WTC11 (cell line): ENCODE measurements around the gene ZCCHC14. TPM values are rescaled to one million over a fixed set of nuclear protein-coding genes. Genes with fewer than 3 reads are reported as not detected.
"Not testable (repeated sequence)": the region's sequence is repeated elsewhere in the genome, so short reads cannot be mapped to it uniquely, and the experiment has no call there.

Source experiments
- ATAC-seq: fragments of 200-7000 bp; cut with Tn5 transposase; 2 replicates; pipeline ENCODE4 v1.10.0; 2021; ENCODE audit warnings: mild to moderate bottlenecking, moderate library complexity
- CTCF ChIA-PET: fragments of 300-600 bp; sonication (Branson Sonifier 250); formaldehyde crosslinking; loops from one replicate; lab custom pipeline; 2021; ENCODE audit warnings: antibody characterized with exemption; lab: Charles Lee
- POLR2A ChIA-PET: fragments of 350-600 bp; sonication (Branson Sonifier 250); formaldehyde crosslinking; loops from one replicate; lab custom pipeline; 2021; ENCODE audit warnings: antibody characterized with exemption; lab: Charles Lee
- DNase-seq: peaks from one replicate; pipeline ENCODE4 v3.0.0; 2021; ENCODE audit warnings: low spot score
- H3K27ac Mint-ChIP-seq: 2 replicates; pipeline ENCODE4 v1.8.0; 2021; ENCODE audit warnings: mixed read lengths
- H3K27me3 Mint-ChIP-seq: 2 replicates; pipeline ENCODE4 v1.8.0; 2021; ENCODE audit warnings: low read depth, mild to moderate bottlenecking, moderate library complexity, mixed read lengths
- H3K36me3 Mint-ChIP-seq: 2 replicates; pipeline ENCODE4 v1.8.0; 2021; ENCODE audit warnings: mixed read lengths
- H3K4me1 Mint-ChIP-seq: 2 replicates; pipeline ENCODE4 v1.8.0; 2022; ENCODE audit warnings: mixed read lengths
- H3K4me3 Mint-ChIP-seq: 2 replicates; pipeline ENCODE4 v1.8.0; 2021; ENCODE audit warnings: mild to moderate bottlenecking, moderate library complexity, mixed read lengths
- H3K9me3 Mint-ChIP-seq: 2 replicates; pipeline ENCODE4 v1.8.0; 2021; ENCODE audit warnings: mixed read lengths
- ATF2 ChIP-seq: sonication (generic); formaldehyde crosslinking; IDR thresholded peaks from 2 replicates; pipeline ENCODE4 v1.8.1; 2022; ENCODE audit warnings: low read depth, missing genetic modification reagents, borderline replicate concordance
- CREB1 ChIP-seq: sonication (generic); formaldehyde crosslinking; IDR thresholded peaks from 2 replicates; pipeline ENCODE4 v1.8.0; 2023; ENCODE audit warnings: mild to moderate bottlenecking, missing genetic modification reagents
- ELF4 ChIP-seq: sonication (generic); formaldehyde crosslinking; IDR thresholded peaks from 2 replicates; pipeline ENCODE4 v1.8.1; 2022; ENCODE audit warnings: low read depth, mild to moderate bottlenecking, moderate library complexity, missing genetic modification reagents
- FOXJ3 ChIP-seq: sonication (generic); formaldehyde crosslinking; IDR thresholded peaks from 2 replicates; pipeline ENCODE4 v1.9.0; 2021; ENCODE audit warnings: missing genetic modification reagents, mild to moderate bottlenecking, borderline replicate concordance
- FOXK1 ChIP-seq: sonication (generic); formaldehyde crosslinking; IDR thresholded peaks from 2 replicates; pipeline ENCODE4 v1.8.0; 2022; ENCODE audit warnings: mild to moderate bottlenecking, moderate library complexity, missing genetic modification reagents
- GABPB1 ChIP-seq: sonication (generic); formaldehyde crosslinking; IDR thresholded peaks from 2 replicates; pipeline ENCODE4 v1.8.1; 2023; ENCODE audit warnings: mild to moderate bottlenecking, missing genetic modification reagents
- HMGXB4 ChIP-seq: sonication (generic); formaldehyde crosslinking; IDR thresholded peaks from 2 replicates; pipeline ENCODE4 v1.8.1; 2023; ENCODE audit warnings: mild to moderate bottlenecking, moderate library complexity, missing genetic modification reagents
- MAX ChIP-seq: sonication (generic); formaldehyde crosslinking; IDR thresholded peaks from 2 replicates; pipeline ENCODE4 v1.8.0; 2022; ENCODE audit warnings: mild to moderate bottlenecking, missing genetic modification reagents
- NFATC4 ChIP-seq: fragments of 250-450 bp; sonication (Bioruptor Pico); IDR thresholded peaks from 2 replicates; pipeline ENCODE4 v1.9.0; 2021; ENCODE audit warnings: mild to moderate bottlenecking
- NFYB ChIP-seq: sonication (generic); formaldehyde crosslinking; conservative IDR thresholded peaks from 2 replicates; pipeline ENCODE4 v1.8.0; 2022; ENCODE audit warnings: low read depth, missing genetic modification reagents
- SP1 ChIP-seq: sonication (generic); formaldehyde crosslinking; conservative IDR thresholded peaks from 2 replicates; pipeline ENCODE4 v1.8.1; 2022; ENCODE audit warnings: missing genetic modification reagents
- TP53 ChIP-seq: sonication (generic); formaldehyde crosslinking; IDR thresholded peaks from 2 replicates; pipeline ENCODE4 v1.8.1; 2023; ENCODE audit warnings: mild to moderate bottlenecking, missing genetic modification reagents
- USF1 ChIP-seq: sonication (generic); formaldehyde crosslinking; IDR thresholded peaks from 2 replicates; pipeline ENCODE4 v1.8.0; 2022; ENCODE audit warnings: mild to moderate bottlenecking, missing genetic modification reagents
- ZBTB21 ChIP-seq: sonication (generic); formaldehyde crosslinking; IDR thresholded peaks from 2 replicates; pipeline ENCODE4 v1.8.1; 2023; ENCODE audit warnings: mild to moderate bottlenecking, missing genetic modification reagents, borderline replicate concordance
- ZBTB43 ChIP-seq: sonication (generic); formaldehyde crosslinking; IDR thresholded peaks from 2 replicates; pipeline ENCODE4 v1.8.1; 2023; ENCODE audit warnings: mild to moderate bottlenecking, missing genetic modification reagents
- ZMAT4 ChIP-seq: fragments of 250-450 bp; sonication (Bioruptor Pico); IDR thresholded peaks from 2 replicates; pipeline ENCODE4 v1.9.0; 2021; ENCODE audit warnings: mild to moderate bottlenecking
- ZNF138 ChIP-seq: sonication (generic); formaldehyde crosslinking; conservative IDR thresholded peaks from 2 replicates; pipeline ENCODE4 v1.8.1; 2022; ENCODE audit warnings: mild to moderate bottlenecking, moderate library complexity, missing genetic modification reagents
- ZNF219 ChIP-seq: sonication (generic); formaldehyde crosslinking; IDR thresholded peaks from 2 replicates; pipeline ENCODE4 v1.8.0; 2023; ENCODE audit warnings: missing genetic modification reagents, mild to moderate bottlenecking, borderline replicate concordance
- ZNF263 ChIP-seq: sonication (generic); formaldehyde crosslinking; IDR thresholded peaks from 2 replicates; pipeline ENCODE4 v1.8.1; 2022; ENCODE audit warnings: low read depth, mild to moderate bottlenecking, moderate library complexity, missing genetic modification reagents
- ZNF281 ChIP-seq: sonication (generic); formaldehyde crosslinking; IDR thresholded peaks from 2 replicates; pipeline ENCODE4 v1.8.0; 2023; ENCODE audit warnings: mild to moderate bottlenecking, missing genetic modification reagents
- ZNF532 ChIP-seq: fragments of 250-450 bp; sonication (Bioruptor Pico); IDR thresholded peaks from 2 replicates; pipeline ENCODE4 v1.9.0; 2021; ENCODE audit warnings: mild to moderate bottlenecking, borderline replicate concordance
- total RNA-seq: library from RNA; stranded (reverse); gene quantifications from 3 replicates; pipeline ENCODE4 v1.2.3, GENCODE V29; 2021

The ZCCHC14 gene
- total RNA-seq, 1 experiment from 2014 or later, result 33.8 TPM

GRCh38 chr16:87488960-87489359 is 3.9 kb downstream of the ZCCHC14 start:
- POLR2A ChIA-PET, DNase-seq, H3K4me3 Mint-ChIP-seq, H3K36me3 Mint-ChIP-seq, H3K27me3 Mint-ChIP-seq, H3K9me3 Mint-ChIP-seq, ATAC-seq: not testable (repeated sequence)
- H3K4me1 Mint-ChIP-seq, result peaks cover 46% of the 10 kb centered on the region
- CTCF ChIA-PET, result interaction anchor here (1.1 kb wide), 1 partner anchor 82 kb away, joined by 3 read pairs; no protein-coding TSS in a partner anchor
- peak overlapping the region; percentile 8; the same call in 1 of the 2 replicates for H3K27ac Mint-ChIP-seq

GRCh38 chr16:87487361-87487924 is 5.4 kb downstream of the ZCCHC14 start:
- CTCF ChIA-PET, result interaction anchor here (0.6 to 1.7 kb wide), 4 partner anchors 26 to 98 kb away, joined by 3 to 8 read pairs (median 6); no protein-coding TSS in a partner anchor
- peaks cover 44% of the 10 kb centered on the region for H3K4me1 Mint-ChIP-seq
- no peaks in the 10 kb centered on the region for H3K36me3 Mint-ChIP-seq
- POLR2A ChIA-PET, result no interaction called here
- peak; percentile 76 for DNase-seq
- peak overlapping the region; percentile 75; the same call in 1 of the 2 replicates for H3K27ac Mint-ChIP-seq
- ATAC-seq, result peak; percentile 83
- H3K27me3 Mint-ChIP-seq, result no peaks in the 10 kb centered on the region
- H3K9me3 Mint-ChIP-seq, result no peaks in the 10 kb centered on the region
- peak overlapping the region; percentile 73 for H3K4me3 Mint-ChIP-seq
- peak; percentile 72 for TF ChIP-seq GABPB1 (CRISPR knock-in tag)
- TF ChIP-seq SP1 (CRISPR knock-in tag), result peak; percentile 51; the same call in 1 of the 2 replicates
- TF ChIP-seq CREB1 (CRISPR knock-in tag), result no peak
- TF ChIP-seq ZBTB43 (CRISPR knock-in tag), result peak; percentile 46; the same call in 1 of the 2 replicates
- TF ChIP-seq FOXJ3 (CRISPR knock-in tag), result no peak
- TF ChIP-seq ZNF138 (CRISPR knock-in tag), result no peak
- TF ChIP-seq ATF2 (CRISPR knock-in tag), result no peak
- no peak for TF ChIP-seq HMGXB4 (CRISPR knock-in tag)
- TF ChIP-seq ZNF263, result no peak
- TF ChIP-seq USF1 (CRISPR knock-in tag), result 0 out of 2 replicates have a peak, but pooled peaks have one; percentile 17
- TF ChIP-seq TP53, result no peak
- TF ChIP-seq ZBTB21 (CRISPR knock-in tag), result no peak
- TF ChIP-seq ZMAT4 (CRISPR knock-in tag), result no peak
- no peak for TF ChIP-seq ZNF532 (CRISPR knock-in tag)
- no peak for TF ChIP-seq NFATC4 (CRISPR knock-in tag)
- TF ChIP-seq ELF4, result no peak
- no peak for TF ChIP-seq ZNF281 (CRISPR knock-in tag)
- TF ChIP-seq MAX (CRISPR knock-in tag), result peak; percentile 83; the same call in 1 of the 2 replicates
- TF ChIP-seq FOXK1 (CRISPR knock-in tag), result peak; percentile 32; the same call in 1 of the 2 replicates
- TF ChIP-seq NFYB, result no peak
- no peak for TF ChIP-seq ZNF219
